Sigmoid colon (tissue), 4 donors: ENCODE results near the gene SNX8.

Source experiments
- CTCF ChIP-seq, 4 experiments: fragments of 450-650 bp in 3 of 4; fragments of 200-600 bp in 1 of 4; IDR thresholded peaks; one replicate each; pipeline ENCODE4 v1.5.1; 2016 to 2019; ENCODE audit warnings: antibody characterized with exemption in 4 of 4, mild to moderate bottlenecking in 3 of 4, moderate library complexity in 2 of 4
- POLR2A ChIP-seq, 2 donors: fragments of 450-650 bp; IDR thresholded peaks; one replicate each; pipeline ENCODE4 v1.6.1; 2016; ENCODE audit warnings: antibody characterized with exemption in 2 of 2, mild to moderate bottlenecking in 2 of 2, moderate library complexity in 2 of 2
- POLR2AphosphoS5 ChIP-seq, 4 donors: sonication (generic); formaldehyde crosslinking; IDR thresholded peaks; one replicate each; pipeline ENCODE4 v1.6.1; 2017; ENCODE audit warnings: antibody characterized with exemption in 4 of 4

GRCh38 chr7:2211259-2211880 lies 102.9 kb downstream of the SNX8 start:
- no peak for TF ChIP-seq CTCF (IDR thresholded peaks at IDR 0.05)
- TF ChIP-seq POLR2AphosphoS5 (IDR thresholded peaks at IDR 0.05) = no peak
- TF ChIP-seq POLR2A (IDR thresholded peaks at IDR 0.05) = no peak
